HG02759 (cell line): ENCODE measurements around the gene ZSCAN1.

Source experiments
- ATAC-seq: cut with Tn5 transposase; IDR thresholded peaks from one replicate; pipeline ENCODE4 v1.9.1; 2021; ENCODE audit warnings: mild to moderate bottlenecking, moderate library complexity; ENCODE audit not compliant: unreplicated experiment

Gene ZSCAN1

DNA sequence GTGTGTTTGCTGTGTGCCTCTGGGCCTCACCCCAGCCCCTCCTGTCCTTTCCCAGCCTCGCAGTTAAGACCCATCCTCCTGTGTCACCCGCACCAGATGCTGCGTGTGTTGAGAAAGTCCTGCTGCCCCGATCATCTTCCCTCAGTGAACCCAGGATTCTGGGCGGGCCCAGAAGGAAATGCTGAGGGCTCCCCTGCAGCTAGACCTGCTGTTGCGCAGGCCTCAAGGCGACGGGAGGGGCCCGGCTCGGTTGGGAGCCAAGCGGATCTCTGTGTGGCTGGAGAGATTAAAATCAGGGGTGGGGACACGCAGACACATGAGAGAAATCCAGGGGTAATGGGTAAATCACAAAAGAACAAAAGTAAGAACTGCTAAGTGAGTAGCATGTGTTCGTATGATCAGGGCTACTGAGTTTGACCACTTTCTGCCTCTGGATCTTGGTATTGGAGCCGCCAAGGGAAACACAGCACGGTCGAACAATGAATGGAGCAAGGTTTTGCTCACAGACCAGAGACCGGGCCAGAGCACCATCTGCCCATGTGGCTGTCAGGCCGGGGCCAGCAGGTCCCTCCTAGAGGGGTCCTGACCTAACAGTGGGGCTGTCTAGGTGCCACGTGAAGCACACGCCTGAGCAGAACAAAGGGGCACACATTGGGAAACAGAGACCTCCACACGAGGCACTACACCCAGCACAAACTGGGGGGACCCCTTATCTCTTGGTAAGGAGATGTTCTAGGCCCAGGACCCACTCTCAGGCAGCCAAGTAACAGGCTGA is 7.1 kb downstream of the ZSCAN1 start:
- ATAC-seq: no peak

DNA sequence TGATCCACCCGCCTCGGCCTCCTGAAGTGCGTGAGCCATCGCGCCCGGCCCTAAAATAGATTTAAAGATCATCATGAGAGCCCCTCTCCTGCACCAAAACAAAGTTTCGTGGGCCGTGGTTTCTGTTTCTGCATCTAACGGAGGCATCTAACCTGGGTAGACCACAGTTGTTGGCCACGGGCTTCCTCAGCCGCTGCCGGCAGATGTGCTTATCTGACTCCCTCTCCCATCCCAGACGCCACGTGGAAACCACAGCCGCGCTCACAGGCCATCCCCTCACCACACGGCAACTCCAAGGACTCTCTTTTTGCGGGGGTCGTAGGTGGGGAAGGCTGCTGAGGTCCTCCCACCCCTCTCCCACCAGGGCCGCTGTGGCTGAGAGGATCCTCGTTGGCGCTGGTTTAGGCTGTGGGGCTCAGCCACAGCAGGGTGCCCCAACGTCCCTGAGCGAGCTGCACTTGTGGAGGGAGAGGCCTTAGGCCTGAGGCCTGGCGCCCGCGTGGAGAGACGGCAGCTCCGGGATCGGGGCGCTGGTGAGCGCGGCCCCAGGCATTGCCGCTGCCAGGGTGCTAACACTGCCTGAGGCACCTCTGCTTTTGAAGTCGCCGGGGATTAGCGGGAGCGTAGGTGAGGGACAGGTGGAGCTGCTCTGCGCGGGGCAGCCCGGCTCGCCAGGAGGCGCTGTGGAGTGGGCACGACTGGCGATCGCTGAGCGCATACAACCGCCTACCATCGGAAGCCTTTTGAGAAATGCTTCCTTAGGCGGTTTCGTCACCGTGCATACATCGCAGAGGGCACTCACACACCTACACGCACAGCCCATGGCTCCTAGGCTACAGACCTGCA is 8.9 kb downstream of the ZSCAN1 start:
- ATAC-seq: no peak

DNA sequence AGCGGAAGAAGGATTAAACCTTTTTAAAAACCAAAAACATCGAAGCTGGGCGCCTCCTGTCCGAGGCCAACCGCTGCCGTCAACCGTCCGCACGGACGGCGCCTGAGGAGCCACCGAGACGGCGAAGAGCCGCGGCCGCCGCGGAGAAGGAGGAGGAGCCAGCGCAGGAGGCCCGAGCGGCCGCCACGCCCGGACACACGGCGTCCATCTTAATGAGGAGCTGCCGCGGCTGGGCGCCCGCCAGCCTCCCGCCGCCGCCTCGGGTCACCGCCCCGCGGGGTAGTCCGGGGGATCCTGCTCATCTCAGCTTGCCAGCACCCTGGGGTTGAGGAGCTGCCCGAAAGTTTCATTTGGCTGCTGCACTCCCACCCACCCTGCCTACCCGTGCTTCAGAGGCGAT is 10.6 kb downstream of the ZSCAN1 start:
- ATAC-seq: no peak

DNA sequence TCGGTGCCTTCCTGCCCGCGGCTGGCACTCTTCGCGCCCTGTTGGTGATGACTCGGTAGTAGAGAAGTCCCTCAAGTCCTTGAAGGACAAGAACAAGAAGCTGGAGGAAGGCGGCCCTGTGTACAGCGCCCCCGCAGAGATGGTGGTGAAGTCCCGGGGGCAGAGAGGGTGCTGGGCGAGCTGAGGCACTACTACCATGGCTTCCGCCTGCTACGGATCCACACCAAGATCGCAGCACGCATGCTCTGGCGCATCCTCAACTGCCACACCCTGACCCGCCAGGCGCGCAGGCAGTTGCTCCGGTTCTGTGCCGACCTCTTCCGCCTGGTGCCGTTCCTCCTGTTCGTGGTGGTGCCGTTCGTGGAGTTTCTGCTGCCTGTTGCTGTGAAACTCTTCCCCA is 11.1 kb downstream of the ZSCAN1 start:
- ATAC-seq: no peak

DNA sequence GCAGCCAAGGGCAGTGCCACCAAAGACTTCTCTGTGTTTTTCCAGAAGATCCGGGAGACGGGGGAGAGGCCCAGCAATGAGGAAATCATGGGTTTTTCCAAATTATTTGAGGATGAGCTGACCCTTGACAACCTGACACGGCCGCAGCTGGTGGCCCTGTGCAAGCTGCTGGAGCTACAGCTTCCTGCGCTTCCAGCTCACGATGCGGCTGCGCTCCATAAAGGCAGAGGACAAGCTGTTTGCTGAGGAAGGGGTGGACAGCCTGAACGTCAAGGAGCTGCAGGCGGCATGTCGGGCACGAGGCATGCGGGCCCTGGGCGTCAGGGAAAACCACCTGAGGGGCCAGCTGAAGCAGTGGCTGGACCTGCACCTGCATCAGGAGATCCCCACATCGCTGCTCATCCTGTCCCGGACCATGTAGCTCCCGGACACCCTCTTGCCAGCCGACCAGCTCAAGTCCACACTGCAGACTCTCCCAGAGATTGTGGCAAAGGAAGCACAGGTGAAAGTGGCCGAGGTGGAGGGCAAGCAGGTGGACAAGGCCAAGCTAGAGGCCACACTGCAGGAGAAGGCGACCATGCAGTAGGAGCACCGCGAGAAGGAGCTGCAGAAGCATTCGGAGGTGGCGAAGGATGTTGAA is 11.7 kb downstream of the ZSCAN1 start:
- no peak for ATAC-seq

DNA sequence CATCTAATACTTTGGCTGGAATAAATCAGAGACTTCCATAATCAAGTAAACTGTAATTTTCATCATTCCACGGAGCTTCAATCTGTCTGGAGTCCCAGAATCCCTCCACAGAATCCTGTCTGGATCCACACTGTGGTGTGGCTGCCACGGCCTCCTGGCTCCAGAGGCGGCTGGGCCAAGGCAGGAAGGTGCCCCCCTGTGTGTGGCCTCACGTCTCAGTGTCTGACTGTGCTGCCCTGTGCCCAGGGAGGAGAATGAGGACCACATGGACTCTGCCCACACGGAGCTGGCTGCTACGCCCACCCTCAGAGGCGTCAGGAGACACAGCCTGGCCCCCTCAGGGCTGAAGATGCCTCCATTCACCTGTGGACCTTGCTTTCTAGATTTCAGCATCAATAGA is 13.0 kb downstream of the ZSCAN1 start:
- ATAC-seq: no peak

DNA sequence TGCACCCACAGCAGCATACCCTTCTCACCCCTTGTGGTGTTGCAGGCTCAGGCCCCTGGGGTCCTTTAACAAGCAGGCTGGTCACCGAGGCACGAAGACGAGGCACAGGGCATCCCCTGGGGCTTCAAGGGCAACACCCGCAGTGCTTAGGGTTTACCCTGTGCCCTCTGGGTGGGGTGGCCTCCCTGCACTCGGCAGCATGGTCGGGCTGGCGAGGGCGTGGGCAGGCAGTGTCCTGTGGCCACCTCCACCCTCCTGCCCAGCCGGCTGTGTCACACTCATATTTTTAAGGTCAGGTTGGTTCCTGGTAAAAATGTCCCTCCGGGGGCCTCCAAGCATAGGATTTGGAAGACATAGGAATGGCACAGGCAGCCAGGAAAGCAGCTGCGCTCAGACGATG is 13.8 kb downstream of the ZSCAN1 start:
- no peak for ATAC-seq

DNA sequence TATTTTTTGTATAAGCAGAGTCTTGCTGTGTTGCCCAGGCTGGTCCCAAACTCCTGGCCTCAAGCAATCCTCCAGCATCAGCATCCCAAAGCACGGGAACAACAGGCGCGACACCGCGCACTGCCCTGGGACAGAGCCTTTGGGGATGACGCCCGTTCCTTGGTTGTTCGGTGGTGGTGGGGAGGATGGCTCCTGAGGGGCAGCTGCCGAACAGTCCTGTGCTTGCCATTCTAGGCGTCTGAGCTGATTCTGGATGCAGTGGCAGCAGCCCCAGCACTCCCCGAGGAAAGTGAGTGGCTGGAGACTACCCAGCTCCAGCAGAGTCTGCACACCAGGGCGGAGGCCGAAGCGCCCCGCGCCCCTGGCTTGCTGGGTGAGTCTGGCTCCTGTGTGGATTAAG is 18.4 kb downstream of the ZSCAN1 start:
- ATAC-seq: no peak

DNA sequence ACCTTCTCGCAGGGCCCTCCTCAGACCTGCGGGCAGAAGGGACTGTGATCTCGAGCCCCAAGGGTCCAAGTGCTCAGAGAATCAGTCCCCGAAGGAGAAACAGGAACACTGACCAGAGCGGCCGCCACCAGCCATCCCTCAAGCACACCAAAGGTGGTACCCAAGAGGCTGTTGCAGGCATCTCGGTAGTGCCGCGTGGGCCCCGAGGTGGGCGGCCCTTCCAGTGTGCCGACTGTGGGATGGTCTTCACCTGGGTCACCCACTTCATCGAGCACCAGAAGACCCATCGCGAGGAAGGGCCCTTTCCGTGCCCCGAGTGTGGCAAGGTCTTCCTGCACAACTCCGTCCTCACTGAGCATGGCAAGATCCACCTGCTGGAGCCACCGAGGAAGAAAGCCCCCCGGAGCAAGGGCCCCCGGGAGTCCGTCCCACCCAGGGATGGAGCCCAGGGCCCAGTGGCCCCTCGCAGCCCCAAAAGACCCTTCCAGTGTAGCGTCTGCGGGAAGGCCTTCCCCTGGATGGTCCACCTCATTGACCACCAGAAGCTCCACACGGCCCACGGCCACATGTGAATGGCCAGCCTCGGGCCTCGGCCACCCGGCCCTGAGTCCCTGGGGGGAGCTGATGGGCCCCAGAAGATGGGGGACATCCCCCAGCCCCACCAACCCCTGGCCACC is 19.8 kb downstream of the ZSCAN1 start:
- no peak for ATAC-seq

DNA sequence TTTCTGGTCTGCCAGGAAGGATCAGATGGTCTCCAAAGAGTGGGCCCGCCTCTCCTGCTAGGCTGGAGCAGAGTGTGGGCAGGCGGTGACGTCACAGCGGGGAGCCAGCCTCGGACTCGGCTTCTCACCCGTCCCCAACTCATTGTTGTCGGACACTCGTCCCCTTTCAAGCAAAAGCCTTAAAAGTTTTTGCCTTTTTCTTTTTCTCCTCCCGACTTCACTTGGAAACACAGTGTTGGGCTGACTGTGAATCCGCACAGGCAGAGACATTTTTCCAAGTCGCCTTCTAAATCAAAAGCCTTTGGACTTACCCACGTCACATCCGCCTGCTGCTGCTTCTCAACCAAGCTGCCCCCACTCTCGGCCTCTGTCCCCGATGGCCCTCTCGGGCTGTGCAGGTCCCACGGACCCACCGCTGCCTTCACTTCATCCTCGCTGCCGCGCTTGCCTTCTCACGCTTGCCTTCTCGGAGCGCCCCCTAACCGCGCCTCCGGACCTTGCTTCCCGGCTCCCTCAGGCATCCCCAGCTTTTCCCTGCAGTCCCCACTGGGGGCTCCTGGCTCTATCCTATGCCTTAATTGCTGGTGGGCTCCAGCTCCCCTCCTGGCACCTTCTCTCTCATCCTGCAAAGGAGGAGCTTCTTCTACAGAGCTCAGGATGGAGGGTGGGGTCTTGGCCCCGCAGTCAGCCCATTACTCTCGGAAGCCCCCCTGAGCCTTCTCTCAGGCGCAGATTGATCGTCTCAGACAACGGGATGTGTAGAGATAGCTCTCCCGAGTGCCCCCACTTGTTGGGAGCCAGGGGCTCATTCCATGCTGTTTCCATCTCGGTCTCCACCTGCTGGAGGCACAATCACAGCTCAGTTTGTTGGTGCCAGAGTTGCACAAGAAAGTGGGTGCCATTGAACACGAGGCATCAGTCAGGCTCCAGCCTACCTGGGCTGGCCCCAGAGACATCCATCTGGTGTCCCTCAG is 21.4 kb downstream of the ZSCAN1 start:
- no peak for ATAC-seq

DNA sequence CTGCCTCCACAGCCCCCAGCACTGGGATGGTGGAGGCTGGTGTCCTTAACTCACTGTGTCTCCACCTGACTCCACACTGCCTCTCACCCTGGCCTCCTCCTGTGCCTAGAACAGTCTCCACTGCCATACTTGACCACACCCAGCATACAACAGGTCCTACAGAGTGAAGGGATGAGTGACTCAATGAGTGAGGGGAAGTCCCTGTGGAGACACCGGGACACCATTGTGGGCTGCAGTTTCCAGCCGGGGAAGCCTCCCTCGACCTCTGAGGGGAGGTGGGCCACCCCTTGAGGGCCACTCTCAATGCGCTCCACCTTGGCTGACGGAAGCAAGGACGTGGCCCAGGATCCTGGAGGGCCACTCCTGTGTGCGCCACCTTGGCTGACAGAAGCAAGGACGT is 22.4 kb downstream of the ZSCAN1 start:
- no peak for ATAC-seq

DNA sequence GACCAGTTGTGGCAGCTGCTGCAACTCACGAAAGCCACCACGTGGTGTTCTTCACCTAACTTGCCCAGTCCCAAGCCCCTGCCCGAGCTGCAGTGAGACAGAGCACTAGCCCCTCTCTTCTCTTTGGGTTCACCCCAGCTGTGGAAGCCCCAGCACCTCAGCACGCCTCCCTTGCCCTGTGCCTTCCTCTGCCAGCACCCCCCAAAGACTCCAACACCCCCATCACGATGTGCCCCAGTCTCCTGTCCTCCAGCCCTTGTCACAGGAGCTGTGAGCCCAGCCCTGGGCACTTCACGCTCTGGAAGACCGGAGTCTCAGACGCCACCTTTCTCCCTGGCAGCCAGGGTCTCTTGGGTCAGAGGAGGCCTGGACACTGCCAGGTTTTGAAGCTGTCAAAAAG is 23.0 kb downstream of the ZSCAN1 start:
- ATAC-seq: no peak

DNA sequence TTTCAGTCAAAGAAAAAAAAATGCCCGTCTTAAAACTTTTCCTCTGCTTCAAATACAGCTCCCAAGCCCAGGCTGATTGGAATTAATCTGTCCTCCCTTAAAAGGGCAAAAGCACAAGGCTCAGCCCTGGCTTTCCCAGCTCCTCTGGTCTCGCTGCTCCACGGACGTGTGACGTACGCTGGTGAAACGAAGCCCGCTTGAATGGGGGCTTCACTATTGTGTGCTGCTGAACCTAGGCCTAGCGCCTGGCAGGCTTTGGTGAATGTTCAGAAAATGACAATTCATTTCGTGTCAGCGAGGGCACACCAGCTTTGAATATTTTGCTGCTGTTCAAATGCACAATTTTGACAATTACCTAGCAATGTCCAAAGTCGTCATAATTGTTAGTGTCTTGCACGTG is 24.6 kb downstream of the ZSCAN1 start:
- ATAC-seq: no peak

DNA sequence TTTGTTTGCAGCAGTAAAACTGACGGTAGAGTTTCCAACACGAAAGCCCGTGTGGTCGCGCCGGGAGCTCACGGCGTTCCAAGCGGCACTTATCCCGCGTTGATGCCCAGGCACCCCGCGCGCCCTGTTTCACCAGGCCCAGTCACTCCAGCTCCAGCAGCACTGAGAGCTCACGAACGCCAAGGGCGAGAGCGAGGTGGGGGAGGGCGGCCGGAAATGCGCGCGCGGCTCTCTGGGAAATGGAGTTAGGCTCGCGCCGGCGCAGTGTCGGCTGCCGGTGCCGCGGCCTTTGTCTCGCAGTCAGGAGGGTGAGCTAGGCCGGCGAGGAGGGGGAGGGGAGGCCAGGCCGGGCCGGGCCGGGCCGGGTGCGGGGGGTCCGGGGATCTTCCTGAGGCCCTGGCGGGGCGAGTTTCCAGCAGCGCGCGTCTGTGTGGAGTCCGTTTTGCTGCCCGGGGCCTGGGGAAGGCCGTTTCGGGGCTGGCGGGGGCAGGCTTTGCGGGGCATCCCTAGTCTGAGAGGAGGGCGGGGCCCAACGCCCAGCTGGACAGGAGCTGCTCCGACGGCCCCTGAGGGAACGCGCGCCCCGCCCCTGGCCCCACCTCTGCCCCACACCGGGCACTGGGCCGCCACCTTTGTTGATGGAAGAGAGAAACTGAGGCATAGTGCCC is 25.3 kb downstream of the ZSCAN1 start, which contains the start of gene ZNF135:
TSS of gene ZNF135 (plus strand) at position 280 of the 668 bp plus-strand sequence. CDS start 721 bp downstream, outside the sequence.
- ATAC-seq: no peak

DNA sequence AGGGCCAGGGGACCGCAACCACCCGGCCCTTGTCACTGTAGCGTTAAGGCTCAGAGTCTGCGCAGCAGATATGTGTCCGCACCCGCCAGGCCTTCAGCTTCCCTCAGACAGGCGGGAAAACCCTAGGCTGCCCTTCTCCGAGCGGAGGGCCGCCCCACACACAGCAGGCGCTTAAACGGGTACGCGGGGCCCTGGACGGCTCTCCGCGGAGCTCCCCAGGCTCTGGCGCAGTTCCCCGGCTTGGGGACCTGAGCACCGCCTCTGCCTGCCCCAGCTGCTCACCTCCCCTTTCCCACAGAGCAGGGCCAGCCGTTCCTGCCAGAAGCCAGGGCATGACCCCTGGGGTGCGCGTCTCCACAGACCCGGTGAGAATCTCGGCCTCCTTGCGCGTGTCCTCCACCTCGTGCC is 25.9 kb downstream of the ZSCAN1 start:
- ATAC-seq: no peak

DNA sequence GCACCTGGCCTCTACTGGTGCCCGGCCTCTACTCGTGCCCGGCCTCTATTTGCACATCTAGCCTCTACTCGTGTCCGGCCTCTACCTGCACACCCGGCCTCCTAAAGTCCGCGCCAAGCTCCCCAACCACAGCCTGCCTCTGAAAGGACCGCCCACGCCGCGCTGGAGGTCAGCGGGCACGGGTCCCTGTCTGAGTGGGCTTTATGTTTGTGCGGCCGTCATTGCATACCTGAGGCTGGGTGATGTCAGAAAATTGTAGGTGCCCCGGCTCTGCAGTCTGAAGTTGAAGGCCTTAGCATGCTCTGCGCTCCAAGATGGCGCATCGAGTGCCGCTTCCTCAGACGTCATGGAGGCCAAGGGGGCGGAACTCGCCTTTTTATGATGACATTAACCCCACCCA is 26.4 kb downstream of the ZSCAN1 start:
- no peak for ATAC-seq

DNA sequence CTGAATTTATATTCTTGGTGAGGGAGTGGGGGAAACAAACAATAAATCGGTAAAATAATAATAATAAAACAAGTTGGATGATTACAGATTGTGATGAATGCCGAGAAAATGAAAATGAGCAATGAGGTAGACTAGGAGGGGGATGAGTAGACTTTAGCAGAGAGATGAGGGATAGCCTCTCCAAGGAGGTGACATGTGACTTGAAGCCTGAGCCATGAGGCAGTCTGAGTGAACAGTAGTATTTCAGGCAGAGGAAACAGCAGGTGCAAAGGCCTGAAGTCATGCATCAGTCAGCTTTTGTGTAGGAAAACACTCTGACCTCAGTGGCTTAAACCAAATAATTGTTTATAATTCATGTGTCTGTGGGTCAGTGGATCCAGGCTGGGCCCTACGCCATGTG is 29.9 kb downstream of the ZSCAN1 start:
- no peak for ATAC-seq

DNA sequence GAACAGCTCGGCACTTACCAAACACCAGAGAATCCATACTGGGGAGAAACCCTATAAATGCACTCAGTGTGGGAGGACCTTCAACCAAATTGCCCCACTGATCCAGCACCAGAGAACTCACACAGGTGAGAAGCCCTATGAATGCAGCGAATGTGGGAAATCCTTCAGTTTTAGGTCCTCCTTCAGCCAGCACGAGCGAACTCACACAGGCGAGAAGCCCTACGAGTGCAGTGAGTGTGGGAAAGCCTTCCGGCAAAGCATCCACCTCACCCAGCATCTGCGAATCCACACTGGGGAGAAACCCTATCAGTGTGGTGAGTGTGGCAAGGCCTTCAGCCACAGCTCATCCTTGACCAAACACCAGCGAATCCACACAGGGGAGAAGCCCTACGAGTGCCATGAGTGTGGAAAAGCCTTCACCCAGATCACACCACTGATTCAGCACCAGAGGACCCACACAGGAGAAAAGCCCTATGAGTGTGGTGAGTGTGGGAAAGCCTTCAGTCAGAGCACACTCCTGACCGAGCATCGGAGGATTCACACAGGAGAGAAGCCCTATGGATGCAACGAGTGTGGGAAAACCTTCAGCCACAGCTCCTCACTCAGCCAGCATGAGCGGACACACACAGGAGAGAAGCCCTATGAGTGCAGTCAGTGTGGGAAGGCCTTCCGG is 33.6 kb downstream of the ZSCAN1 start:
- no peak for ATAC-seq

DNA sequence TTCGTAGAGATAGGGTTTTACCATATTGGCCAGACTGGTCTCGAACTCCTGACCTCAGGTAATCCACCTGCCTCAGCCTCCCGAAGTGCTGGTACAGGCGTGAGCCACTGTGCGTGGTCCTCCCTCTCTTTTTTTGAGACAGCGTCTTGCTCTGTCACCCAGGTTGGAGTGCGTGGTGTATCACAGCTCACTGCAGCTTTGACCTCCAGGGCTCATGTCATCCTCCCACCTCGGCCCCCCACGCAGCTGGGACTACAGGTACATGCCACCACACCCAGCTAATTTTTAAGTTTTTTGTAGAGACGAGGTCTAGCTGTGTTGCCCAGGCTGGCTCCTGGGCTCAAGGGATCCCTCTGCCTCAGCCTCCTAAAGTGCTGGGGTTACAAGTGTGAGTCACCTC is 46.0 kb downstream of the ZSCAN1 start:
- ATAC-seq: no peak
